B cell (primary cell): ENCODE data around the gene PAPOLB.

Source experiments
- CTCF ChIP-seq: fragments of 200-600 bp; IDR thresholded peaks from one replicate; pipeline ENCODE4 v1.8.0; 2022; ENCODE audit warnings: antibody characterized with exemption, mild to moderate bottlenecking
- EZH2 ChIP-seq: IDR thresholded peaks from 2 replicates; pipeline ENCODE4 v1.6.1; 2012; ENCODE audit warnings: borderline replicate concordance, low read depth, mild to moderate bottlenecking, moderate library complexity, low read length; ENCODE audit not compliant: insufficient read depth, poor library complexity, severe bottlenecking

- TF ChIP-seq CTCF: no peak
- TF ChIP-seq EZH2: no peak
Measured at GRCh38 chr7:4878336-4879335, 16.8 kb upstream of the PAPOLB start.
